SK-N-MC (cell line): Measurements from ENCODE around the gene SNRPA.

Source experiments
- EZH2 ChIP-seq: fragments of 200-600 bp; sonication (generic); IDR thresholded peaks from one replicate; pipeline ENCODE4 v1.6.1; 2017; ENCODE audit warnings: antibody characterized with exemption
- FOXP2 ChIP-seq: optimal IDR thresholded peaks from 2 replicates; pipeline ENCODE3; 2011; ENCODE audit warnings: mild to moderate bottlenecking, moderate library complexity; ENCODE audit not compliant: insufficient read depth; ENCODE audit errors: extremely low read length, control extremely low read depth
- POLR2AphosphoS5 ChIP-seq: IDR thresholded peaks from 2 replicates; pipeline ENCODE4 v1.6.1; 2012; ENCODE audit warnings: mild to moderate bottlenecking, low read depth, low read length, borderline replicate concordance

DNA sequence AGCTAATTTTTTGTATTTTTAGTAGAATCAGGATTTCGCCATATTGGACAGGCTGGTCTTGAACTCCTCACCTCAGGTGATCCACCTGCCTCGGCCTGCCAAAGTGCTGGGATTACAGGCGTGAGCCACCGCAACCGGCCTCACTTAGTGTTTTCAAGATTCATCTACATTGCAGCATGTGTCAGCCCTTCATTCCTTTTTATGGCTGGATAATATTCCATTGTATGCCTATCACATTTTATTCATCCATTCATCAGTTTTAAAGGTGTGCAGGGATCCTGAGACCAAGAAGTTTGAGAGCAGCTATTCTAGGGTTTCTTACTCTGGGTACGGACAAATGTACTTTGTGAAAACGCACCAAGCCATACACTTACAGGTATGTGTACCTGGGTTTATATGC, 43.4 kb upstream of the SNRPA start:
- TF ChIP-seq POLR2AphosphoS5 = no peak
- TF ChIP-seq EZH2 = no peak
- TF ChIP-seq FOXP2 = no peak
